GM12865 (cell line): ENCODE data around the gene TMEM43.

Source experiments
- DNase-seq: peaks from one replicate; pipeline ENCODE4 v3.0.0; 2010; ENCODE audit warnings: low read depth
- H3K4me3 ChIP-seq: 2 replicates; pipeline ENCODE4 v1.5.1; 2011; ENCODE audit warnings: mild to moderate bottlenecking, low read depth, low read length, control low read depth
- CTCF ChIP-seq: IDR thresholded peaks from 2 replicates; pipeline ENCODE4 v1.5.1; 2011; ENCODE audit warnings: low read length, control low read depth, low read depth, inconsistent platforms; ENCODE audit not compliant: insufficient read depth; ENCODE audit errors: missing control alignments

The TMEM43 gene

DNA sequence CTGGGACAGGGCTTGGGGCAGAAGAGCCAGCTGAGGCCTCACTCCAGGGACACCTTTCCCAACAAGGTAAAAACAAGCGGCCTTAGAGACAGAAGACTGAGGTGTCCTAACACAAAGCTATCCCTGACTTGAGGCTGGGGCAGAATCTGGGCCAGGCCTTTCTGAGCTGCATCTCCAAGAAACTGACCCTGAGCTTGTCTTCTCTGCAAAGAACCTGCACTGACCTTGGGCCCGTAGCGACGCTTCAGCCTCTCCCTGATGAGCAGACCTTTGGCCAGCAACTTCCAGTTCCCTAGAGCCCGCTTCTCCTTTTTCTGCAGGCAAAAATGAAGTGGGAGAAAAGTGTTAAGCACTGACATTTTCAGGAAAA is 22.2 kb downstream of the TMEM43 start:
- no peak for TF ChIP-seq CTCF
- no peak overlapping the region for H3K4me3 ChIP-seq
- no peak for DNase-seq

DNA sequence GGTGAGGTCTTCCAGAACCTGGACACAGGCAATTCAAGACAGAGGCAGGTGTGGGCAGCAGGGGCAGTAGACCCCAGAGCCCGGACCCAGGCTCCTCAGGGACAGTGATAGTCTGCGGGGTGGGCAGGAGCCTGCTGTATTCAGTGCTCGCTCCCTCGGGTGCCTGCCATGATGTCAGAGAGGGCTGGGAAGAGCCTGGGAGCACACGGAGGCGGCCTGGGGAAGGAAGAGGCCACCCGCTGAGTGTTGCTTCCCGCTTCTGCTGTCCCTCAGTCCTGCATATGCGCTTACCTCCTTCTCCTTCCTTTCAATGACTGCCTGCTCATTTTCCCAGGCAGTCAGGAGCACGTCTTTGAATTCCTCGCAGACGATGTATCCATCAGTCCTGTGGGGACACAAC is 22.8 kb downstream of the TMEM43 start:
- DNase-seq: no peak
- TF ChIP-seq CTCF: no peak
- no peak overlapping the region for H3K4me3 ChIP-seq

DNA sequence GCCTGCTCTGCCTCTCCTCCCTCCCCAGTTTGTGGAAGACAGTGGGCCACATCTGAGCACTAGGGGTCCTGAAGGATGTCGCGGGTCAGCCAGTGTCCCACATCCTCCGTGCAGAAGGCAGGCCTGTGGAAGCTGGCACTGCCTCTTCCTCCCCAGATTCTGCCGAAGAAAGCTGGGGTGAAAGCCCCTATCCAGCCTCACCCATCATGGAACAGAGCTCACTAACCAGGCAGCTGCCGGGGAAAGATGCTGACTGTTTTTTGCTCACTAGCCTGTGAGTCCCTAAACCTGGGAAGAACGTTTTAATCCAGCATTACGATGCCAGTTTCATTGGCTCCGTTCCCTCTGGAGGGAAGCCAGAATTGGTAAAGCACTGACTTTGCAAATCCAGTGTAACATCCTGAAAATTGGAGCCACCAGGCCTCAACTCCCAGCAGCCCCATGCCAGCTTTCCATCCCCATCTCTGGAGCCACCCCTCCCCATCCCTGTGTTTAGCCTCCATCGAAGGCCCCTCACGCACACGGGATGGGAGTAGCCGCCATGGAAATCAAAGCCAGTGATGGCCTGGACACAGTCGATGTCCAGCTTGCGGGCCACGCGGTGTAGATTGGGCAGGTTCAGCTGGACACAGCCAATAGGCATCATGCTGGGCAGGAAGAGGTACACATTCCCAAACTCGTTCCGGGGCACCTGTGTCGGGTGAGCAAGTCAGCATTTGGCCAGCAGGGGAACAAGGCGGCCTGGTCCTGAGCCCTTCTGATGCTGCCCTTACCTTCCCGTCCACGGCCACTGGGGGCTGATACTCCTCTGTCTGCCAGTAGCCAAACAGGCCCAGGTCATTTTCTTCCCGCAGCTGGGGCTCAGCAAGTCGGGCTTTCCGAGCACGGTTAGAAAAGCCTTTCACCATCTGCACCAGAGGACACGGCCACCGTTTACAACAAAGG is 23.5 kb downstream of the TMEM43 start:
- no peak for DNase-seq
- H3K4me3 ChIP-seq: no peak overlapping the region
- TF ChIP-seq CTCF: no peak

- DNase-seq: no peak
- TF ChIP-seq CTCF: no peak
- no peak overlapping the region for H3K4me3 ChIP-seq
Observed at GRCh38 chr3:14150078-14150477, 25.2 kb downstream of the TMEM43 start.

DNA sequence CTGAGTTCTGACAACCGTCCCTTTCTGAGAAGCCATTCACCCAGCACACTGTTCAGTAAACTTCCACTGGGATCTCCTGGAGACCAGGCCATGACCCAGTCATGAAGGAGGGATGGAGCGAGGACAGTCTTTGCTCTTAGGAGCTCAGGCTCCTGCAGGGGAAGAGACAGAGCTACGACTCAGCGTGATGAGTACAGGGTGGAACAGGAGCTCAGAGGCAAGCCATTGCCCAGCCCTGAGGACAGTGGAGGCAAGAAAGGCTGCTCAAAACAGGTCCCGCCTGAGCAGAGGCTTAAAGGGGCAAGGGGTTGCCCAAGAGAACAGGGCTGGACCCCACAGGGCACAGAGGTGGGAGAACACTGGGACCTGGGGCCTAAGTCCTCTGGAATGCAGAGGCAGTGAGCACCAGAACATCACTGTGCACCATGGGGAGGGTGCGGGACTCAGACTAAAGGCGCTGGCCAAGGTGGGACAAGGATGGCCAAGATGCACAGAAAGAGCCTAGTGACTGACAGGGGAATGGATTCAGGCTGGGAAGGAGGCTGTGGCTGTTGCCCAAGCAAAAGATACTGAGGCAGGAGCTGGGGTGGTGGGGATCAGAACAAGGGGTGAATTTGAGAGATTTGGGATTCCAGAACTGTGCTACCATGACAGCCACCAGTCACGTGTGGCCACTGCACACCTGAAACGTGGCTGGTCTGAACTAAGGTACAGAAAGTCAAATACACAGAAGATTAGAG is 25.8 kb downstream of the TMEM43 start:
- no peak for DNase-seq
- H3K4me3 ChIP-seq: no peak overlapping the region
- TF ChIP-seq CTCF: no peak

GRCh38 chr3:14151471-14152083 is 26.7 kb downstream of the TMEM43 start:
- no peak for TF ChIP-seq CTCF
- no peak for DNase-seq
- no peak overlapping the region for H3K4me3 ChIP-seq
